ENCODE measurements around the gene UBE2O.

GRCh38 chr17:76445697-76446448 is 7.1 kb downstream of the UBE2O start:
- TF ChIP-seq, protein P1, sequence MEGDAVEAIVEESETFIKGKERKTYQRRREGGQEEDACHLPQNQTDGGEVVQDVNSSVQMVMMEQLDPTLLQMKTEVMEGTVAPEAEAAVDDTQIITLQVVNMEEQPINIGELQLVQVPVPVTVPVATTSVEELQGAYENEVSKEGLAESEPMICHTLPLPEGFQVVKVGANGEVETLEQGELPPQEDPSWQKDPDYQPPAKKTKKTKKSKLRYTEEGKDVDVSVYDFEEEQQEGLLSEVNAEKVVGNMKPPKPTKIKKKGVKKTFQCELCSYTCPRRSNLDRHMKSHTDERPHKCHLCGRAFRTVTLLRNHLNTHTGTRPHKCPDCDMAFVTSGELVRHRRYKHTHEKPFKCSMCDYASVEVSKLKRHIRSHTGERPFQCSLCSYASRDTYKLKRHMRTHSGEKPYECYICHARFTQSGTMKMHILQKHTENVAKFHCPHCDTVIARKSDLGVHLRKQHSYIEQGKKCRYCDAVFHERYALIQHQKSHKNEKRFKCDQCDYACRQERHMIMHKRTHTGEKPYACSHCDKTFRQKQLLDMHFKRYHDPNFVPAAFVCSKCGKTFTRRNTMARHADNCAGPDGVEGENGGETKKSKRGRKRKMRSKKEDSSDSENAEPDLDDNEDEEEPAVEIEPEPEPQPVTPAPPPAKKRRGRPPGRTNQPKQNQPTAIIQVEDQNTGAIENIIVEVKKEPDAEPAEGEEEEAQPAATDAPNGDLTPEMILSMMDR (IDR thresholded peaks at IDR 0.05; ENCODE audit: borderline replicate concordance, extremely low read depth, low read length, poor library complexity, severe bottlenecking): no peak
- TF ChIP-seq EZH2 (IDR thresholded peaks at IDR 0.05; ENCODE audit: borderline replicate concordance, low read depth, low read length, severe bottlenecking): no peak
